ENCODE results near the gene MTMR4.

MTMR4 gene

GRCh38 chr17:58517378-58517927, 3.0 kb upstream of the MTMR4 start (continued):
- TF ChIP-seq ZNF565 (CRISPR knock-in tag; conservative IDR thresholded peaks at IDR 0.05; ENCODE audit: low read depth) (no peak), ESRRG (CRISPR knock-in tag; IDR thresholded peaks at IDR 0.05) (no peak)

GRCh38 chr17:58516644-58517377, 2.4 kb upstream of the MTMR4 start:
- ATAC-seq: no peak

GRCh38 chr17:58515286-58515685, 848 bp upstream of the MTMR4 start:
- TF ChIP-seq ARNTL (CRISPR knock-in tag; IDR thresholded peaks at IDR 0.05; ENCODE audit: borderline replicate concordance, low read depth) (no peak), CSRNP3 (CRISPR knock-in tag; IDR thresholded peaks at IDR 0.05) (no peak), BACH2 (CRISPR knock-in tag; IDR thresholded peaks at IDR 0.05; ENCODE audit: borderline replicate concordance) (no peak), PPARA (CRISPR knock-in tag; IDR thresholded peaks at IDR 0.05; ENCODE audit: borderline replicate concordance) (no peak), ZNF565 (CRISPR knock-in tag; conservative IDR thresholded peaks at IDR 0.05; ENCODE audit: low read depth) (no peak), TOX (CRISPR knock-in tag; IDR thresholded peaks at IDR 0.05; ENCODE audit: borderline replicate concordance) (no peak), ZFP3 (CRISPR knock-in tag; IDR thresholded peaks at IDR 0.05) (no peak), SNAI2 (CRISPR knock-in tag; IDR thresholded peaks at IDR 0.05) (no peak), TCF4 (CRISPR knock-in tag; IDR thresholded peaks at IDR 0.05; ENCODE audit: borderline replicate concordance) (no peak), ESRRG (CRISPR knock-in tag; IDR thresholded peaks at IDR 0.05) (no peak), ZFP30 (CRISPR knock-in tag; IDR thresholded peaks at IDR 0.05) (no peak), ZC3H10 (CRISPR knock-in tag; IDR thresholded peaks at IDR 0.05) (no peak), ISL1 (CRISPR knock-in tag; IDR thresholded peaks at IDR 0.05) (no peak)
- no peak for ATAC-seq

More at GRCh38 chr17:58516644-58517377, 2.4 kb upstream of the MTMR4 start:
- TF ChIP-seq TCF4 (CRISPR knock-in tag; IDR thresholded peaks at IDR 0.05; ENCODE audit: borderline replicate concordance): no peak

GRCh38 chr17:58514770-58515157, 326 bp upstream of the MTMR4 start:
- no peak for ATAC-seq
- TF ChIP-seq ZNF565 (CRISPR knock-in tag; conservative IDR thresholded peaks at IDR 0.05; ENCODE audit: low read depth) (no peak), POU6F1 (CRISPR knock-in tag; IDR thresholded peaks at IDR 0.05; ENCODE audit: borderline replicate concordance, low read depth) (no peak), RARB (CRISPR knock-in tag; IDR thresholded peaks at IDR 0.05) (no peak), ESRRG (CRISPR knock-in tag; IDR thresholded peaks at IDR 0.05) (no peak), OSR1 (CRISPR knock-in tag; IDR thresholded peaks at IDR 0.05) (no peak), ISL1 (CRISPR knock-in tag; IDR thresholded peaks at IDR 0.05) (no peak), PPARA (CRISPR knock-in tag; IDR thresholded peaks at IDR 0.05; ENCODE audit: borderline replicate concordance) (no peak), ARNTL (CRISPR knock-in tag; IDR thresholded peaks at IDR 0.05; ENCODE audit: borderline replicate concordance, low read depth) (no peak), SNAI2 (CRISPR knock-in tag; IDR thresholded peaks at IDR 0.05) (no peak), GLIS3 (CRISPR knock-in tag; IDR thresholded peaks at IDR 0.05) (no peak), CSDC2 (CRISPR knock-in tag; IDR thresholded peaks at IDR 0.05) (no peak), PATZ1 (CRISPR knock-in tag; IDR thresholded peaks at IDR 0.05; ENCODE audit: borderline replicate concordance) (no peak), ZFP30 (CRISPR knock-in tag; IDR thresholded peaks at IDR 0.05) (no peak)

GRCh38 chr17:58513267-58513964, 1.0 kb downstream of the MTMR4 start:
- ATAC-seq: no peak
- no peak for TF ChIP-seq ZC3H10 (CRISPR knock-in tag; IDR thresholded peaks at IDR 0.05)
- no peak for TF ChIP-seq RARB (CRISPR knock-in tag; IDR thresholded peaks at IDR 0.05)
- TF ChIP-seq TCF4 (CRISPR knock-in tag; IDR thresholded peaks at IDR 0.05; ENCODE audit: borderline replicate concordance): no peak
- TF ChIP-seq ZNF70 (CRISPR knock-in tag; IDR thresholded peaks at IDR 0.05): no peak
- TF ChIP-seq SNAI2 (CRISPR knock-in tag; IDR thresholded peaks at IDR 0.05): no peak
- no peak for TF ChIP-seq ZFP3 (CRISPR knock-in tag; IDR thresholded peaks at IDR 0.05)
- TF ChIP-seq ARNTL (CRISPR knock-in tag; IDR thresholded peaks at IDR 0.05; ENCODE audit: borderline replicate concordance, low read depth): no peak
- TF ChIP-seq OSR1 (CRISPR knock-in tag; IDR thresholded peaks at IDR 0.05): no peak
- TF ChIP-seq CREB5 (CRISPR knock-in tag; IDR thresholded peaks at IDR 0.05; ENCODE audit: low read depth): no peak
- no peak for TF ChIP-seq ZFP30 (CRISPR knock-in tag; IDR thresholded peaks at IDR 0.05)
- TF ChIP-seq ISL1 (CRISPR knock-in tag; IDR thresholded peaks at IDR 0.05): no peak
- TF ChIP-seq TSHZ2 (CRISPR knock-in tag; IDR thresholded peaks at IDR 0.05): no peak
